Measurements from ENCODE around the gene ECT2L. TPM values are rescaled to one million over a fixed set of nuclear protein-coding genes. Genes with fewer than 3 reads are reported as not detected.
A peak's percentile ranks its signal among the peaks of the same experiment; 100 is the strongest.

Gene ECT2L
- total RNA-seq, 1 donor from 2014 or later, result 1.6 TPM

DNA sequence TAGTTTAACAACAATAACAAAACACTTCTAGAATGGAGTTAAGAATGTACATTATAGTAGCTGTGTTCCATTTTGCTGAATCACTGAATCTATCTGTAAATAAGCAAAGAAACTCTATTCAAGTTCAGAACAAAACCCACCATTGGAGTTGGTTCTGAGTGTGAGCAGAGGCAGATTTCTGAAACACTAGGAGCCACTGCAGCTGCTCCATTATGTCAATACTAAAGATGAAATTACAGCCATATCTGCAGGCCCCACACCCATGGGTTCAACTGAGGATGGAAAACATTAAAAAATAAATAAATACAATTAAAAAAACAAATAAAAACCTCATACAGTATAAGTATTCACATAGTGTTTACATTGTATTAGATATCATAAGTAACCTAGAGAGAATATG, 101.1 kb downstream of the ECT2L start:
- intact Hi-C loops (cut with micrococcal nuclease), result no loop called here
- no peak overlapping the region for H3K27ac ChIP-seq (replicated peaks)
- DNase-seq, result no peak
- no peak overlapping the region for H3K4me3 ChIP-seq
- H3K36me3 ChIP-seq, result peaks cover 15% of the 10 kb centered on the region
- no peaks in the 10 kb centered on the region for H3K9me3 ChIP-seq (replicated peaks)
- H3K27me3 ChIP-seq (ENCODE audit: low read depth), result no peaks in the 10 kb centered on the region
- no peak for TF ChIP-seq CTCF (IDR thresholded peaks at IDR 0.05; ENCODE audit: borderline replicate concordance)
- peaks cover 5% of the 10 kb centered on the region for H3K4me1 ChIP-seq

DNA sequence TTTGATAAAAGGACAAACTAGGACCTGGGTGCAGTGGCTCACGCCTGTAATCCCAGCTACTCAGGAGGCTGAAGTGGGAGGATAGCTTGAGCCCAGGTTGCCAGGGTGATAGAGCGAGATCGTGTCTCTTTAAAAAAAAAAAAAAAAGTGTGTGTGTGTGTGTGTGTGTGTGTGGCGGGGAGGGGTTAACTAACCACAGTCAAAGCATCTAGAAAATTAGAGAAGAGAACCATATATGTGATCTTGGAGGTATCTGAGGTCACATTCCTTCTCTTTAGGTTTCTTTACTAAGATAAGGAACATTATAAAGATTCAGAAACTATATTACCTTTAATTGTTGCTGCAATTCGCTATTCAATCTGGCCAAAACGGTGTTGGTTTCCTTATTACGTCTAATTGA, 111.3 kb downstream of the ECT2L start:
- H3K9me3 ChIP-seq (replicated peaks), result no peaks in the 10 kb centered on the region
- H3K27me3 ChIP-seq (ENCODE audit: low read depth), result no peaks in the 10 kb centered on the region
- no peak overlapping the region for H3K27ac ChIP-seq (replicated peaks)
- TF ChIP-seq CTCF (IDR thresholded peaks at IDR 0.05; ENCODE audit: borderline replicate concordance), result no peak
- peaks cover 5% of the 10 kb centered on the region for H3K4me1 ChIP-seq
- intact Hi-C loops (cut with micrococcal nuclease), result no loop called here
- peaks cover 94% of the 10 kb centered on the region for H3K36me3 ChIP-seq
- no peak for DNase-seq
- no peak overlapping the region for H3K4me3 ChIP-seq

DNA sequence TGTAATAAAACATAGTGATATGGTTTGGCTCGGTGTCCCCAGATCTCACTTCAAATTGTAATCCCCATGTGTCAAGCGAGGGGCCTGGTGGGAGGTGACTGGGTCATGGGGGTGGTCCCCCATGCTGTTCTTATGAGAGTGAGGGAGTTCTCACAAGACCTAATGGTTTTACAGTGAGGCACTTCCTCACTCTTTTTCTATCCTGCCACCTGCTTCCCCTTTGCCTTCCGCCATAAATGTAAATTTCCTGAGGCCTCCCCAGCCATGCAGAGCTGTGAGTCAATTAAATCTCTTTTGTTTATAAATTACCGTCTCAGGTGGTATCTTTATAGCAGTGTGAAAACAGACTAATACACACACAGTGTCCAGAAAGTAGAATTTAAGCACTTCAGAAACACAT, 113.6 kb downstream of the ECT2L start:
- H3K27ac ChIP-seq (replicated peaks), result peak overlapping the region; percentile 33

DNA sequence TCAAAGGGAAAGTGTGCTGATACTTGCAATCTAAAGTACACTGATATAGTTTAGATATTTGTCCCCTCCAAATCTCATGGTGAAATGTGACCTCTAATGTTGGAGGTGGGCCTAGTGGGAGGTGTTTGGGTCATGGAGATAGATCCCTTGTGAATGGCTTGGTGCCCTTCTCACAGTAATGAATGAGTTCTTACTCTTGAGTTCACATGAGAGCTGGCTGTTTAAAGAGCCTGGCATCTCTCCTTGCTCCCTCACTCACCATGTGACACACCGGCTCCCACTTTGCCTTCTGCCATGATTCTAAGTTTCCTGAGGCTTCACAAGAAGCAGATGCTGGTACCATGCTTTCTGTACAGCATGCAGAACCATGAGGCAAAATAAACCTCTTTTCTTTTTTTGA, 114.1 kb downstream of the ECT2L start:
- intact Hi-C loops (cut with micrococcal nuclease), result no loop called here
- TF ChIP-seq CTCF (IDR thresholded peaks at IDR 0.05; ENCODE audit: borderline replicate concordance), result no peak
- no peak for DNase-seq
- H3K4me1 ChIP-seq, result peaks cover 5% of the 10 kb centered on the region
- peaks cover 95% of the 10 kb centered on the region for H3K36me3 ChIP-seq
- H3K4me3 ChIP-seq, result no peak overlapping the region
- peak overlapping the region; percentile 33 for H3K27ac ChIP-seq (replicated peaks)
- H3K27me3 ChIP-seq (ENCODE audit: low read depth), result no peaks in the 10 kb centered on the region
- H3K9me3 ChIP-seq (replicated peaks), result no peaks in the 10 kb centered on the region

More for the DNA sequence above, 113.6 kb downstream of the ECT2L start:
- no peak for DNase-seq
- no peaks in the 10 kb centered on the region for H3K27me3 ChIP-seq (ENCODE audit: low read depth)
- no peak overlapping the region for H3K4me3 ChIP-seq
- TF ChIP-seq CTCF (IDR thresholded peaks at IDR 0.05; ENCODE audit: borderline replicate concordance), result no peak
- intact Hi-C loops (cut with micrococcal nuclease), result no loop called here
- peaks cover 96% of the 10 kb centered on the region for H3K36me3 ChIP-seq
- H3K4me1 ChIP-seq, result peaks cover 5% of the 10 kb centered on the region
- H3K9me3 ChIP-seq (replicated peaks), result no peaks in the 10 kb centered on the region

DNA sequence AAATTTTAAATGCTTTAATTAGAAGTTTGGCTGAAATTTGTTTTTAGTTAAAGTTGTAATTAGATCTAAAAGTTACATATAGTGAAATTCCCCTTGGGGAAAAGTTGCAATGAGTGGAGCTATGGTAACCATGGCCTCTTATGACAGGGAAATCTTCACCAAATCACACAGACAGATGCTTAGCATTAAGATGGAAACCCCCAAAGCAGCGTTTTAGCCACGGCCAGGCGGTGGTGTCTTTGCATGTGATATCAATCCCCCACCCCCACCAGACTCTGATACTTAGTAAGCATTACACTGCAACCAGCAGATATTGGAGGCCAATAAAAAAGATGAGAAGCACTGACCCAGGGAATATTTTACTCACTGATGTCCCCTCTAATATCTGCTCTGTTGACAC, 116.4 kb downstream of the ECT2L start:
- no peak for DNase-seq
- H3K9me3 ChIP-seq (replicated peaks), result no peaks in the 10 kb centered on the region
- TF ChIP-seq CTCF (IDR thresholded peaks at IDR 0.05; ENCODE audit: borderline replicate concordance), result no peak
- intact Hi-C loops (cut with micrococcal nuclease), result no loop called here
- no peak overlapping the region for H3K27ac ChIP-seq (replicated peaks)
- no peak overlapping the region for H3K4me3 ChIP-seq
- H3K36me3 ChIP-seq, result peaks cover 95% of the 10 kb centered on the region
- H3K27me3 ChIP-seq (ENCODE audit: low read depth), result no peaks in the 10 kb centered on the region
- H3K4me1 ChIP-seq, result peaks cover 5% of the 10 kb centered on the region

DNA sequence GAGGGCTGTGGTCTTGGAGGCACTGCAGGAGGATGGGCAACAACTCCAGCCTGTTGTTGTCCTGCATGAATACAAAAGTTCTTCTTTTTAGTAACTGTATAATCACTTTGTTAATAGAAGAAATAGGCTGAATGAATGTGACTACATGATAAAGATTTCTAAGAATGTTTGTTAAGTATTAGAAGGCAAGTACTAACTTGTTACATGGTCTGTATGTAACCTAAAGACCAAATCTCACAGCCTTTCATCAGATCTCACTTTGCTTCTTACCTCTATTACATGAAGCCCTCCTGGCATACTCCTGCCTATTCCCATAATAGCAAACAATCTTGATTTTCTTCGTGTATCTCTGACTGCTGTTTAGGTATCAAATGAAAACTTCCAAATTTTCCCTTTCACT, 118.8 kb downstream of the ECT2L start:
- H3K4me1 ChIP-seq, result peaks cover 5% of the 10 kb centered on the region
- no peak overlapping the region for H3K4me3 ChIP-seq
- intact Hi-C loops (cut with micrococcal nuclease), result no loop called here
- no peak for DNase-seq
- H3K36me3 ChIP-seq, result peaks cover 85% of the 10 kb centered on the region
- no peak overlapping the region for H3K27ac ChIP-seq (replicated peaks)
- no peak for TF ChIP-seq CTCF (IDR thresholded peaks at IDR 0.05; ENCODE audit: borderline replicate concordance)
- no peaks in the 10 kb centered on the region for H3K9me3 ChIP-seq (replicated peaks)
- H3K27me3 ChIP-seq (ENCODE audit: low read depth), result no peaks in the 10 kb centered on the region
